Dendritic cell treated with granulocyte-macrophage colony-stimulating factor and Interleukin-4, amounts not matched to agents 40 ng/mL and 50 ng/mL, for 4 days (primary cell): ENCODE measurements around the gene ENOX1.

Source experiments
- H3K27ac Mint-ChIP-seq: one replicate; pipeline ENCODE4 v1.8.0; 2022; ENCODE audit warnings: mild to moderate bottlenecking, mixed read lengths
- H3K27me3 Mint-ChIP-seq: one replicate; pipeline ENCODE4 v1.8.0; 2022; ENCODE audit warnings: mild to moderate bottlenecking, mixed read lengths
- H3K36me3 Mint-ChIP-seq: one replicate; pipeline ENCODE4 v1.8.0; 2022; ENCODE audit warnings: low read depth, mixed read lengths
- H3K4me1 Mint-ChIP-seq: one replicate; pipeline ENCODE4 v1.8.0; 2022; ENCODE audit warnings: low read depth, mixed read lengths
- H3K4me3 Mint-ChIP-seq: one replicate; pipeline ENCODE4 v1.8.0; 2022; ENCODE audit warnings: mild to moderate bottlenecking, moderate library complexity, mixed read lengths
- H3K9me3 Mint-ChIP-seq: one replicate; pipeline ENCODE4 v1.8.0; 2022; ENCODE audit warnings: mixed read lengths
- intact Hi-C: fragments of 100-400 bp; cut with micrococcal nuclease; formaldehyde crosslinking; loops from one replicate; pipeline ENCODE4 v1.15.0; 2022

ENOX1 gene

DNA sequence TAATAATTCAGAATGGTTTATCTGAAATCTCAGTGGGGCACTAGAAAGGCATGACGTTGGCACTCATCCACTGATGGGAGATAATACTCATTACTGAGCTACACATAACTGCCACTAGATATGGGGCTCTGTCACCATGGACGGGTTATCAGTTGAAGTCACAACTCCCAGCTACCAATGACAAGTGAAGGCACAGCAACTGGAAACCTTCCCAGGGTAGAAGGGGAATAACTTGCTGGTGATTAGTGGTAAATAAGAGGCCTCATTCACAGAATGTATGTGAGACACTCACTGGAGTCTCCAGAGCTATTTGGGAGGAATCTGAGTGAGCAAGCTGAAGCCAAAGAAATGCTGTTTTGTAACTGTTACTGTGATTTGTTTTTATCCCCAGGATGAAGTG is 249.6 kb downstream of the ENOX1 start:
- no peaks in the 10 kb centered on the region for H3K27me3 Mint-ChIP-seq
- H3K27ac Mint-ChIP-seq: no peak overlapping the region
- peaks cover 10% of the 10 kb centered on the region for H3K9me3 Mint-ChIP-seq
- intact Hi-C loops: no loop called here
- H3K36me3 Mint-ChIP-seq: no peaks in the 10 kb centered on the region
- H3K4me1 Mint-ChIP-seq: no peaks in the 10 kb centered on the region
- no peak overlapping the region for H3K4me3 Mint-ChIP-seq

DNA sequence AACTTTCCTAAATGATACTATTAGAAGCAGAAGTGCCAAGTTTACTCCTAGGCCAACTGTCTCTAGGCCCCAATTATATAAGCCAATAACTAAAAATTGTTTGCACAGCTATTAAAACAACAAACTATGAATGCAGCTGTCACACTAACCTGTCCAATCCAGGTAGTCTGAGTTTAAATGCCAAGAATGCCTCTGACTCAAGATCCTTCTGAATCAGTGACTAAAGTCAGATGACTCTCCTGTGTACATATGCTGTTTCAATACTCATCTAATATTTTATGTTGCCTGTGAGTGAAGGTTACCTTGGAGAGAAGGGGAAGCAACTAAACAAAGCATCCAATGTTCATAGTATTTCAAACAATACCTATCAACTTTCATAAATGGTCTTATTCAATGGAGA is 257.0 kb downstream of the ENOX1 start:
- Mint-ChIP-seq H3K4me1 (no peaks in the 10 kb centered on the region), H3K36me3 (no peaks in the 10 kb centered on the region), H3K9me3 (no peaks in the 10 kb centered on the region), H3K27me3 (no peaks in the 10 kb centered on the region), H3K27ac (no peak overlapping the region), H3K4me3 (no peak overlapping the region)
- intact Hi-C loops: no loop called here

DNA sequence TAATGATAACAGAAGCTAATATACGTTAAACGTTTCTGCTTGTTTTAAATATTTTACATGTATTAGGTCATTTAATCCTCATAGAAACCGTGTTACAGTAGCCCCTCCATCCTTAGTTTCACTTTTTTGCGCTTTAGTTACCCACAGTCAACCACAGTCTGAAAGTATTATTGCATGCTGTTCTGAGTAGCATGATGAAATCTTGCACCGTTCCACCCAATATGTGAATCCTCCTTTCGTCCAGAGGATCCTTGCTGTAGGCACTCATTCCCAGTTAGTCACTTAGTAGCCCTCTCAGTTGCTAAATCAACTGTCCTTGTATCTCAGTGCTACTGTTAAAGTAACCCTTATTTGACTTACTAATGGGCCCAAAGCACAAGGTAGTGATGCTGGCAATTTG is 257.8 kb downstream of the ENOX1 start:
- H3K36me3 Mint-ChIP-seq: no peaks in the 10 kb centered on the region
- H3K27me3 Mint-ChIP-seq: no peaks in the 10 kb centered on the region
- H3K4me3 Mint-ChIP-seq: no peak overlapping the region
- intact Hi-C loops: no loop called here
- no peak overlapping the region for H3K27ac Mint-ChIP-seq
- no peaks in the 10 kb centered on the region for H3K9me3 Mint-ChIP-seq
- H3K4me1 Mint-ChIP-seq: no peaks in the 10 kb centered on the region

DNA sequence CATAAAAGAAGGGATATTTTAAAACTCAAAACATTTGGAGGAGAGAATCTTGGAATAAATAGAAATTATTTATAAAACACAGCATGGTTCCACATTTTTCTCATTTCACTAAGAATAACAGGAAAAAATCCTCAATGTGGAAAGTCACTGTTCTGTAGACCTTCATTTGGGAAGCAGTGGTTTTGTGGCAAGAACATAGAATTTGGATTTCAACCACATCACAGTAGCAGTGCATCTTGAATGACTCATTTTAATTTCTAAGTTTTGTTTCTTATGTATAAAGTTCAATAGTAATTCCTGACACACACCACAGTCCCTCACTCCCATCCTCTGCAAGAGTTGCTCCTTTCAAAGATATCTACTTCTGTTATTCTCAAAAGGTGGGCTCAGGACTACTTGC is 264.0 kb downstream of the ENOX1 start:
- H3K9me3 Mint-ChIP-seq: no peaks in the 10 kb centered on the region

DNA sequence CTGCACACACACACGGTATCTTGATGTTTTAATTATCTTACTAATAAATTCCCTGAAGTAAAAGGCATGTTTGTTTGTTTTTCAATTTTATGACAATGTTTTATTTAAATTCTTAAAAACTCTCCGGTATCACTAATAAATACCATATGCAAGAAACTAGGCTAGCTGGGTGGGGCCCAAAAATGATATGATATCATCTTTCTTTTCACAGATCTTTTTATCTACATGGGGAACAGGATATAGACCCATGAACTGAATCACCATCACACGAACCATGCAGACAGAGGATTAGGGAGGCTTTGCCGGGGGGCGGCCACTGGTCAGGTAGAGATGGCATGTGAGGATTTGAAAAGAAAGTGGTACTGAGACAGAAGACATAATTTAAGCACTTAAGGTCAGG is 266.4 kb downstream of the ENOX1 start:
- Mint-ChIP-seq H3K36me3 (no peaks in the 10 kb centered on the region), H3K27me3 (no peaks in the 10 kb centered on the region), H3K4me1 (no peaks in the 10 kb centered on the region), H3K9me3 (no peaks in the 10 kb centered on the region), H3K27ac (no peak overlapping the region), H3K4me3 (no peak overlapping the region)
- intact Hi-C loops: no loop called here

More for the DNA sequence above, 264.0 kb downstream of the ENOX1 start:
- no peaks in the 10 kb centered on the region for H3K4me1 Mint-ChIP-seq
- H3K36me3 Mint-ChIP-seq: no peaks in the 10 kb centered on the region
- H3K27me3 Mint-ChIP-seq: no peaks in the 10 kb centered on the region
- H3K4me3 Mint-ChIP-seq: no peak overlapping the region
- no peak overlapping the region for H3K27ac Mint-ChIP-seq
- intact Hi-C loops: no loop called here

DNA sequence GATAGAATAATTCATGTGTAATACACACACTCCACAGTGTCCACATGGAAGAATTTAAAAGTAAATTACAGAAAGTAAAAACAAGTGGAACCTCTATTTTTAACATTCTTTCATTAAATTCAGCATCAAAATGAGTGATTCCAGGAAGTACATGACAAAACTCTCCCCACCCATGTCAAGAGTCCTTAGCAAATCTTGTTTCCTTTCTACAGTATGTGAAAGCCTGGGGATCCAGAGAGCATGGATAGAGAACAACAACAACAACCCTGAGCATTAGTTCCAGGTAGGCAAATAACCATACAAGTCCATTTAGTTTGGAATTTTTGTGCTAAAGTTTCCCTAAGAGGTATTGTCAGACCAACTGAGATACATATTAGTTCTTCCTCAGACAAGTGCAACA is 267.9 kb downstream of the ENOX1 start:
- no peak overlapping the region for H3K27ac Mint-ChIP-seq
- H3K27me3 Mint-ChIP-seq: no peaks in the 10 kb centered on the region
- H3K4me1 Mint-ChIP-seq: no peaks in the 10 kb centered on the region
- H3K36me3 Mint-ChIP-seq: no peaks in the 10 kb centered on the region
- H3K4me3 Mint-ChIP-seq: no peak overlapping the region
- intact Hi-C loops: no loop called here
- H3K9me3 Mint-ChIP-seq: no peaks in the 10 kb centered on the region

DNA sequence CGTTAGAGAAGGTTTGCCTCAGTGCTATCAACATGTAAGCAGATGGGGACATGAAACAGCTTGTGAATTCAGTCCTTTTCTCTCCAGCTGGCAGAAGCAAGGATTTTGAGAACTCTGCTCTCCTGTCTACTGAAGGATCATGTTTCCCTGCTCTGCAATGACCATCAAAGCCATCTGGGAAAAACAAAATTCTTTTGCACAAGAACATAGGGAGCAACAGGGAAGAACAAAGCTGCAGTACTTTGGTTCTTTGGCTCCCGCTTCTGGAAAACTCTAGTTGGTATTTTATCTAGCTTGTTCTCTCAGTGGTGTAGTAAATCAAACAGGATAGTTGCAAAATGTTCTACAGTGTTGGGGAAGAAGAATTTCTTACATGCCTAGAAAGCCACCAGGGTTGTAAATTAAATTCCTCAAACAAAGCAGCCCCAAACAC is 270.4 kb downstream of the ENOX1 start:
- H3K27me3 Mint-ChIP-seq: no peaks in the 10 kb centered on the region
- H3K27ac Mint-ChIP-seq: no peak overlapping the region
- H3K36me3 Mint-ChIP-seq: no peaks in the 10 kb centered on the region
- intact Hi-C loops: no loop called here
- no peak overlapping the region for H3K4me3 Mint-ChIP-seq
- no peaks in the 10 kb centered on the region for H3K9me3 Mint-ChIP-seq
- H3K4me1 Mint-ChIP-seq: no peaks in the 10 kb centered on the region

DNA sequence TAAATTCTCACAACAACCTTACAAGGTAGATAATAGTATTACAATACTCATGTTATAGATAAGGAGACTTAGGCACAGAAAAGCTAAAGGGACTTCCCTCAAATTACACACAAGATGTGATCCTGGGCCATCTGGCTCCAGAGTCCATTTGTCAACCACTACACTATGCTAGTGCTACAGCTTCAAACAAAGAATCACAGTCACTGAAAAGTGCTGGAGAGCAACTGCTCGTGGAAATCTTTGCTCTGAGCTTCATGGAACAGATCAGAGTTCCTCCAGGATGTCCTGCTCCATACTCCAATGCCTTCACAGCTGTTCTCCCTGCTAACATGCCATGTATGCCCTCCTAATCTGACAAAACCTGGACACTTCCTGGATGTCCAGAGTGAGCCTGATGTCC is 271.2 kb downstream of the ENOX1 start:
- Mint-ChIP-seq H3K4me1 (no peaks in the 10 kb centered on the region), H3K27me3 (no peaks in the 10 kb centered on the region), H3K36me3 (no peaks in the 10 kb centered on the region), H3K4me3 (no peak overlapping the region), H3K9me3 (no peaks in the 10 kb centered on the region), H3K27ac (no peak overlapping the region)
- intact Hi-C loops: no loop called here

DNA sequence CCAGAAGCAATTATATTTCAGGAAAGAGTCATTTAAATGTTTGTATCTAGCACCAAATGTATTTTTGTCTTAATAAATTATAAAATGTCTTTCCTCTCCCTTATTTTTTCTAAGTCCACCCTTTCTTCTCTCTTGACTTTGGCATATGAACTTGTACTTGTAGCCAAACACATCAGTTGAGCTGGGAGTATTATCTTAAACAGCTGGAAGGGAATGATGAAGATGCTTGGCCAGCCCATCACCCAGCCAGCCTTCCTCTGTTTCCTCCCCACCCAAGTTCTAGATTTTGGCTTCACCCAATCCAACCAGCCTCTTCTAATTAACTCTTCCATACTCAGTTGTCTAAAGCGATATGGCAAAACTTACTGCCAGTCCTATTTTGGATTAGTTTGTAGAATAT is 272.5 kb downstream of the ENOX1 start:
- intact Hi-C loops: no loop called here
- H3K36me3 Mint-ChIP-seq: no peaks in the 10 kb centered on the region

DNA sequence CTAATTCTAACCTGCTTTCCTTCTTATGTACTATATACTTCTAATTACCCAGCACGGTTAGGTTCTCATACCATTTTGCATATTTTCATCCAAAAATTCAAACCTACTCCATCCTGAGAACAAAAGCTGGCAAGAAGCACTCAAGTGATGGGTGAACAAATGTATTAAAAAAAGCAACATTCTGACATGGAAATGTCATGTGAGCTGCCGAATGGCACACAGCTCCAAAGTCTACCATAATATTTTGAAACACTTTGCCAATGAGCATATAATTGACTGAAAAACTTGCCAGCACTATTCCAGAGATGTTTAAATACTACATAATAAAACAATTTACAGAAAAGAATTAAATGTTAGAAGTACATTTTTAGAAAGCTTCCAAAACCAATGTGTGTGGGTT is 274.6 kb downstream of the ENOX1 start:
- H3K27ac Mint-ChIP-seq: no peak overlapping the region
- intact Hi-C loops: no loop called here
- H3K9me3 Mint-ChIP-seq: no peaks in the 10 kb centered on the region
- no peaks in the 10 kb centered on the region for H3K36me3 Mint-ChIP-seq
- H3K27me3 Mint-ChIP-seq: no peaks in the 10 kb centered on the region
- H3K4me3 Mint-ChIP-seq: no peak overlapping the region
- no peaks in the 10 kb centered on the region for H3K4me1 Mint-ChIP-seq

More for the DNA sequence above, 272.5 kb downstream of the ENOX1 start:
- Mint-ChIP-seq H3K27ac (no peak overlapping the region), H3K4me1 (no peaks in the 10 kb centered on the region), H3K9me3 (no peaks in the 10 kb centered on the region), H3K27me3 (no peaks in the 10 kb centered on the region), H3K4me3 (no peak overlapping the region)

DNA sequence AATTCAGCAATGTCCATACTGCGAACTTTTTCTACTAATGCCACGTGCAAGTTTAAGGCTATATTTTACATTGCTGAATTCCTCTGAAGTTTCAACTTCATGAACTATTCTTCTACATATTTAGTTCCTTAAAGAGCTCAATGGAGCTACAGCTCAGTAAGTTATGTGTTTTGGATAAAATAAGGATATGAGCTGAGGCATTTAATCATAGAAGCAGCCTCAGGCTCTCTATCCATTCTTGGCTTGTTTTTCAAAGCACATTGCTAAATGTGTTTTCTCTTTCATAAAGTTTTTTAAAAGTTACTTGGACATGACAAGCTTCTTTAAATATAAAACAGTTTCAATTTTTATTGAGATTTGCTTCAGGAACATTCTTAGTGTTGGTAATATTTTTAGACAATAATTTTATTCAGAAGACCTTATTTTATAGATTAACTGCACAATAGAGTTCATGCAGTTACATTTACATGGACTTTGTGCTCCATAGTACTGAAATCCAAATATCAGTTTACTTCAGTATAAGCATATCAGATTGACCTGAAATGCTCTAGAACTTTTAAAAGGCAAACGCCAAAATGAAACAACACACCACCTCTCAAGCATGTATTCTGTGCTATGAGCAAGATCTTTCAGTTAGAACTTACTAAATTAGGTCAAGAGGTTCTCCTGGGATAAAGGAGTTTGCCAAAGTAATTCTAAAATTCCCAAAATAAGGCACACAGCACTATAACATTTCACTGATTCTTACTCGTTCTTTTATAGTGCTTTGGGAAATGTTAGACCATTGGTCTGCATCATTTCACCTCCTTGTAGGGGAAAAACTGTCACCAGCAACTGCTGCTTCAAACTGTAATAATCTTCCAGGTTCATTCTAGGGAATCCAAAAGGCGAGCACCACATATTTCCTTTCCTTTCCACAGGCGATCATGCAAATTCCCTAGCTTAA is 275.5 kb downstream of the ENOX1 start:
- no peaks in the 10 kb centered on the region for H3K27me3 Mint-ChIP-seq
- no peaks in the 10 kb centered on the region for H3K36me3 Mint-ChIP-seq
- no peaks in the 10 kb centered on the region for H3K9me3 Mint-ChIP-seq
- no peak overlapping the region for H3K4me3 Mint-ChIP-seq
- H3K4me1 Mint-ChIP-seq: no peaks in the 10 kb centered on the region
- H3K27ac Mint-ChIP-seq: no peak overlapping the region
- intact Hi-C loops: no loop called here

DNA sequence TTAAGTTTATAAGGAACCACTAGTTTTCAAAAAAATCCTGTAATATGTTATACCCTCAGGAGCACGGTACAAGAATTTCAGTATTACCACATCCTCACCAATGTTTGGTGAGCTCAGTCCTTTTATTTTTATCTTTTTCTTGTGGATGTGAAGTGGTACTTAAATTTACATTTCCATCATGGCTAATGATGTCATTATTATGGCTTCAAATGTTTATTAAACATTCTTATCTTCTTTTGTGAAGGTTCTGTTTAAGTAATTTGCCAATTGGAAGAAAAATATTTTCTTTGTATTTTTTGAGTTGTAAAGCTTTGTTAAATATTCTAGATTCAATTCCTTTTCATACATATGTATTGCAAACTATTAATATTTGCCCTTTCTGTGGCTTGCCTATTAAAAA is 291.0 kb downstream of the ENOX1 start:
- Mint-ChIP-seq H3K27ac (no peak overlapping the region), H3K4me1 (no peaks in the 10 kb centered on the region), H3K9me3 (peaks cover 17% of the 10 kb centered on the region), H3K27me3 (no peaks in the 10 kb centered on the region), H3K4me3 (no peak overlapping the region), H3K36me3 (no peaks in the 10 kb centered on the region)
- intact Hi-C loops: no loop called here

DNA sequence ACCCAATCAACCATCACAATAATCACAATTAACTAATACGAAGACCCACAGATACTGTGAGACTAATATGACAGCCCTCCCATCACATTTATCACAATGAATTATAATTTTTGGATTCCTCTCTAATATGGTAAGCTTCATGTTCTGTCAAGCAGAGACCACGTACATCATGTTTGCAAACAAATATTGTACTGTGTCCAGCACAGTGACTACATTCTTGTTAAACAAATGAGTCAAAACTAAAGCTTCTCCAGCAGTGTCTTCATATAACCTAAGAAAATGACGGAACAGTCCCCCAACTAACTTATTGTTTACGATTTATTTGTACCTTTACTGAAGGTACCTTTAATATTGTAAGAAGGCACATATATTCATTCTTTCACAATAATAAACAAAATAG is 292.6 kb downstream of the ENOX1 start:
- Mint-ChIP-seq H3K4me3 (no peak overlapping the region), H3K36me3 (no peaks in the 10 kb centered on the region), H3K27ac (no peak overlapping the region), H3K27me3 (no peaks in the 10 kb centered on the region), H3K9me3 (peaks cover 8% of the 10 kb centered on the region), H3K4me1 (no peaks in the 10 kb centered on the region)
- intact Hi-C loops: no loop called here

DNA sequence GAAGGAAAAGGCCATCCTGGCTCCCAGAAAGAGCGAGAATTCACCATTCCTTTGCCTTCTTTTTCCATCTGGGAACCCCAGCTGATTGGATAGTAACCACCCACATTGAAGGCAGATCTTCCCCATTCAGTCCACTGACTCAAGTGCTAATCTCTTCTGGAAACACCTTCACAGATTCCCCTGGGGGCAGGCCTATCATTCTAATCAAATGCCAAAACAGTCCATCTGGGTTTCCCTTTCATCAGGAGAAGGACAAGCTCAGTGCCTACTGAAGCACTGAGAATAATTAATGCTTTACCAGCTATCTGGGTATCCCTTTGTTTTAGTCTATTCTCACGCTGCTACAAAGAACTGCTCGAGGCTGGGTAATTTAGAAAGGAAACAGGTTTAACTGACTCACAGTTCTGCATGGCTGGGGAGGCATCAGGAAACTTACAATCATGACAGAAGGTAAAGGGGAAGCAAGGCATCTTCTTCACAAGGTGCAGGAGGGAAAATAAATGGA is 293.2 kb downstream of the ENOX1 start:
- Mint-ChIP-seq H3K27ac (no peak overlapping the region), H3K4me1 (no peaks in the 10 kb centered on the region), H3K9me3 (peaks cover 7% of the 10 kb centered on the region), H3K4me3 (no peak overlapping the region), H3K27me3 (no peaks in the 10 kb centered on the region), H3K36me3 (no peaks in the 10 kb centered on the region)
- intact Hi-C loops: no loop called here

DNA sequence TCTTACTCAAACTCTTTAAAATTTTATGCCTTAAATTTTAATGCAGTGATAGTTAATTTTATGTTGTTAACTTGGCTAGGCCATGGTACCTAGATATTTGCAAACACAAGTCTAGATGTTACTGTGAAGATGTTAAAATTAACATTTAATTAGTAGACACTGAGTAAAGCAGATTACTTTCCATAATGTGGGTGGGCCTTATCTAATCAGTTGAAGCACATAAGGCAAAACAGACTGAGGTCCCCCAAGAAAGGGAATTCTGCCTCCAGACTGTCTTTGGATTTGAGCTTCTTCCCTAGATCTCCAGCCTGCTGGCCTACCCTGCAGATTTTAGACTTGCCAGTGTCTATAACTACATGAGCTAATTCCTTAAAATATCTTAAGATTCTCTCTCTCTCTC is 294.0 kb downstream of the ENOX1 start:
- peaks cover 7% of the 10 kb centered on the region for H3K9me3 Mint-ChIP-seq
- no peak overlapping the region for H3K27ac Mint-ChIP-seq
- H3K4me3 Mint-ChIP-seq: no peak overlapping the region
- no peaks in the 10 kb centered on the region for H3K4me1 Mint-ChIP-seq
- H3K36me3 Mint-ChIP-seq: no peaks in the 10 kb centered on the region
- no peaks in the 10 kb centered on the region for H3K27me3 Mint-ChIP-seq
- intact Hi-C loops: no loop called here
